Parathyroid adenoma (tissue), 2 donors: ENCODE results near the gene FFAR1.

Experiments used
- H2AFZ ChIP-seq: fragments of 300-600 bp; sonication (generic); one replicate; pipeline ENCODE4 v1.7.0; 2017; ENCODE audit warnings: antibody characterized with exemption, mild to moderate bottlenecking
- H3K27ac ChIP-seq: fragments of 300-600 bp; sonication (generic); one replicate; pipeline ENCODE4 v1.7.0; 2017
- H3K27me3 ChIP-seq: fragments of 300-600 bp; sonication (generic); one replicate; pipeline ENCODE4 v1.7.0; 2017; ENCODE audit warnings: low read length; ENCODE audit not compliant: control insufficient read depth, insufficient read depth
- H3K36me3 ChIP-seq: fragments of 300-600 bp; sonication (generic); one replicate; pipeline ENCODE4 v1.7.0; 2017; ENCODE audit warnings: low read length; ENCODE audit not compliant: control insufficient read depth, insufficient read depth
- H3K4me1 ChIP-seq: fragments of 300-600 bp; sonication (generic); one replicate; pipeline ENCODE4 v1.7.0; 2017; ENCODE audit warnings: control low read depth
- H3K4me2 ChIP-seq: fragments of 300-600 bp; sonication (generic); one replicate; pipeline ENCODE4 v1.7.0; 2017; ENCODE audit warnings: low read length
- H3K4me3 ChIP-seq: fragments of 300-600 bp; sonication (generic); one replicate; pipeline ENCODE4 v1.7.0; 2017; ENCODE audit warnings: low read depth, low read length
- H3K79me2 ChIP-seq: fragments of 300-600 bp; sonication (generic); one replicate; pipeline ENCODE4 v1.7.0; 2017; ENCODE audit warnings: control low read depth
- H3K9ac ChIP-seq: fragments of 300-600 bp; sonication (generic); one replicate; pipeline ENCODE4 v1.7.0; 2017; ENCODE audit warnings: mild to moderate bottlenecking
- H3K9me3 ChIP-seq: fragments of 300-600 bp; sonication (generic); one replicate; pipeline ENCODE4 v1.7.0; 2017; ENCODE audit warnings: low read length; ENCODE audit not compliant: control insufficient read depth
- CTCF ChIP-seq: fragments of 300-600 bp; sonication (generic); IDR thresholded peaks from one replicate; pipeline ENCODE4 v1.7.0; 2017; ENCODE audit warnings: antibody characterized with exemption, mild to moderate bottlenecking
- donor health status: primary hyperparathyroidism.

Gene FFAR1

DNA sequence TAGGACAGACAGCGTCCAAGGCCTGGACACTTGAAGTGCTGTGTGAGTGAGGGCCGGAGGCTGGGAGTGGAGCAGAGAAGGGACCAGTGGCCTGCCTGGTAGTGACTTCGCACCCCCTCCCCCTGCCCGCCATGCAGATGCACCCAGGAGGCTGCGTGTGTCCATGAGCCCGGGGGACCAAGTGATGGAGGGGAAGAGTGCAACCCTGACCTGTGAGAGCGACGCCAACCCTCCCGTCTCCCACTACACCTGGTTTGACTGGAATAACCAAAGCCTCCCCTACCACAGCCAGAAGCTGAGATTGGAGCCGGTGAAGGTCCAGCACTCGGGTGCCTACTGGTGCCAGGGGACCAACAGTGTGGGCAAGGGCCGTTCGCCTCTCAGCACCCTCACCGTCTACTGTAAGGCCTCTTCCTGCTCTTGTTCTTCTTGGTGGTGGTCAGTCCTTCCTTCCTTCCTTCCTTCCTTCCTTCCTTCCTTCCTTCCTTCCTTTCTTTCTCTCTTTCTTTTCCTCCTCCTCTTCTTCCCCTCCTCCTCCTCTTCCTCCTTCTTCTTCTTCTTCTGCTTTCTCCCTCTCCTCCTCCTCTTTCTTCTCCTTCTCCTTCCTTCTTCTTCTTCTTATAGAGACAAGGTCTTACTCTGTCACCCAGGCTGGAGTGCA lies 6.0 kb upstream of the FFAR1 start:
- H2AFZ ChIP-seq = no peak overlapping the region
- H3K79me2 ChIP-seq = no peaks in the 10 kb centered on the region
- no peaks in the 10 kb centered on the region for H3K27me3 ChIP-seq
- no peak overlapping the region for H3K4me2 ChIP-seq
- H3K4me3 ChIP-seq = no peak overlapping the region
- H3K36me3 ChIP-seq = no peaks in the 10 kb centered on the region
- no peaks in the 10 kb centered on the region for H3K9me3 ChIP-seq
- no peak overlapping the region for H3K9ac ChIP-seq
- no peak overlapping the region for H3K27ac ChIP-seq
- H3K4me1 ChIP-seq = no peaks in the 10 kb centered on the region
- no peak for TF ChIP-seq CTCF

GRCh38 chr19:35342430-35342829 lies 5.3 kb upstream of the FFAR1 start:
- H3K9me3 ChIP-seq = no peaks in the 10 kb centered on the region
- no peak overlapping the region for H2AFZ ChIP-seq
- no peak for TF ChIP-seq CTCF
- no peak overlapping the region for H3K4me3 ChIP-seq
- H3K27me3 ChIP-seq = no peaks in the 10 kb centered on the region
- H3K27ac ChIP-seq = no peak overlapping the region
- no peak overlapping the region for H3K4me2 ChIP-seq
- no peaks in the 10 kb centered on the region for H3K36me3 ChIP-seq
- peaks cover 3% of the 10 kb centered on the region for H3K4me1 ChIP-seq
- no peaks in the 10 kb centered on the region for H3K79me2 ChIP-seq
- no peak overlapping the region for H3K9ac ChIP-seq

- no peak for TF ChIP-seq CTCF
- Histone ChIP-seq H3K4me1 (peaks cover 20% of the 10 kb centered on the region), H2AFZ (no peak overlapping the region), H3K4me2 (no peak overlapping the region), H3K27me3 (no peaks in the 10 kb centered on the region), H3K79me2 (no peaks in the 10 kb centered on the region), H3K27ac (no peak overlapping the region), H3K4me3 (no peak overlapping the region), H3K9ac (no peak overlapping the region), H3K36me3 (no peaks in the 10 kb centered on the region), H3K9me3 (no peaks in the 10 kb centered on the region)
Measured at GRCh38 chr19:35344511-35345031, 3.1 kb upstream of the FFAR1 start.

DNA sequence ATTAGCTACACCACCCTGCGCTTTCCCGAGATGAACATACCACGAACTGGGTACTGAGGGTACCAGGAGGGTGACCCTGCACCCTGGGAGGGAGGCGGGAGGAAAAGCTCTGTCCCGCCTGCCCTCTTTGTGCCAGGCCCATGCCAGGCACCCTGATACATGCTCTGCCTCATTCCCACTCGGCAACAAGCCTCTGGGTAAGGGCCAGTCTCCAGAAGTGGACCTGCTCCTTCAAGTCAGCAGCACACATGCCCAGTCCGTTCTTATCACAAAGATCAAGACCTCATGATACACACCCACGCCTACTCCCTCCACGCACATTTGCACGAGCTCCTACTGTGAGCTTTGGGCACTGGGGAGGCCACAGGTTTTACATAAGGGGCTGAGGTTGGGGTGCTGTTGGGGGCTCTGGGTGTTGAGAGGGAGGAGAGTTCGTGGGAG lies 2.0 kb upstream of the FFAR1 start:
- Histone ChIP-seq H3K36me3 (no peaks in the 10 kb centered on the region), H3K4me1 (peaks cover 20% of the 10 kb centered on the region), H3K27ac (no peak overlapping the region), H3K9ac (no peak overlapping the region), H3K4me3 (no peak overlapping the region), H3K4me2 (no peak overlapping the region), H3K79me2 (no peaks in the 10 kb centered on the region), H2AFZ (no peak overlapping the region), H3K9me3 (no peaks in the 10 kb centered on the region), H3K27me3 (no peaks in the 10 kb centered on the region)
- TF ChIP-seq CTCF = no peak
